NB4 (cell line): ENCODE measurements around the gene CERT1.

ENCODE experiments used
- POLR2A ChIP-seq: IDR thresholded peaks from 2 replicates; pipeline ENCODE4 v1.6.1; 2011; ENCODE audit warnings: mild to moderate bottlenecking; ENCODE audit not compliant: insufficient read length; ENCODE audit errors: extremely low read depth
- TF ChIP-seq, protein P1 (sequence below): IDR thresholded peaks from one replicate; pipeline ENCODE4 v1.5.1; 2012; ENCODE audit warnings: low read depth, low read length
- TF ChIP-seq, protein P2 (sequence below): IDR thresholded peaks from 2 replicates; pipeline ENCODE4 v1.6.1; 2011; ENCODE audit warnings: low read depth, low read length

DNA sequence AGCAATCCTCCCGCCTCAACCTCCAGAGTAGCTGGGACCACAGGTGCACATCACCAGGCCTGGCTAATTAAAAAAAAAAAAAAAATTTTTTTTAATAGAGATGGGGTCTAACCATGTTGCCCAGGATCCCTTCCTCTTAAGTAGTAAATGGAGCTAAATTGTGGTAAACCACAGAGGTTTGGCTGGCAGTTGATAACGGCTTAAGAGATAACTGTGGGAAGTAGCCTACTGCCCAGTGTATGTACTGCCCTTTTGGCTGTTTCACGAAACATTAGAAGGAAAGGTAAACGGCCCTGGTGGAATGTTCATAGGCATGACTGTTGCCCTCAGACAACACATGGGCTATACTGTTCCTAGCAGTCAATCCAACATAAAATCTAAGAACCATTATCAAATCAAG lies 130.0 kb downstream of the CERT1 start:
- TF ChIP-seq, protein P1, sequence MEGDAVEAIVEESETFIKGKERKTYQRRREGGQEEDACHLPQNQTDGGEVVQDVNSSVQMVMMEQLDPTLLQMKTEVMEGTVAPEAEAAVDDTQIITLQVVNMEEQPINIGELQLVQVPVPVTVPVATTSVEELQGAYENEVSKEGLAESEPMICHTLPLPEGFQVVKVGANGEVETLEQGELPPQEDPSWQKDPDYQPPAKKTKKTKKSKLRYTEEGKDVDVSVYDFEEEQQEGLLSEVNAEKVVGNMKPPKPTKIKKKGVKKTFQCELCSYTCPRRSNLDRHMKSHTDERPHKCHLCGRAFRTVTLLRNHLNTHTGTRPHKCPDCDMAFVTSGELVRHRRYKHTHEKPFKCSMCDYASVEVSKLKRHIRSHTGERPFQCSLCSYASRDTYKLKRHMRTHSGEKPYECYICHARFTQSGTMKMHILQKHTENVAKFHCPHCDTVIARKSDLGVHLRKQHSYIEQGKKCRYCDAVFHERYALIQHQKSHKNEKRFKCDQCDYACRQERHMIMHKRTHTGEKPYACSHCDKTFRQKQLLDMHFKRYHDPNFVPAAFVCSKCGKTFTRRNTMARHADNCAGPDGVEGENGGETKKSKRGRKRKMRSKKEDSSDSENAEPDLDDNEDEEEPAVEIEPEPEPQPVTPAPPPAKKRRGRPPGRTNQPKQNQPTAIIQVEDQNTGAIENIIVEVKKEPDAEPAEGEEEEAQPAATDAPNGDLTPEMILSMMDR, result no peak
- no peak for TF ChIP-seq POLR2A
- TF ChIP-seq, protein P2, sequence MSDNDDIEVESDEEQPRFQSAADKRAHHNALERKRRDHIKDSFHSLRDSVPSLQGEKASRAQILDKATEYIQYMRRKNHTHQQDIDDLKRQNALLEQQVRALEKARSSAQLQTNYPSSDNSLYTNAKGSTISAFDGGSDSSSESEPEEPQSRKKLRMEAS, result no peak
